ENCODE data around the gene RNF186.
"Not testable (repeated sequence)": the region's sequence is repeated elsewhere in the genome, so short reads cannot be mapped to it uniquely, and the experiment has no call there.

The RNF186 gene

DNA sequence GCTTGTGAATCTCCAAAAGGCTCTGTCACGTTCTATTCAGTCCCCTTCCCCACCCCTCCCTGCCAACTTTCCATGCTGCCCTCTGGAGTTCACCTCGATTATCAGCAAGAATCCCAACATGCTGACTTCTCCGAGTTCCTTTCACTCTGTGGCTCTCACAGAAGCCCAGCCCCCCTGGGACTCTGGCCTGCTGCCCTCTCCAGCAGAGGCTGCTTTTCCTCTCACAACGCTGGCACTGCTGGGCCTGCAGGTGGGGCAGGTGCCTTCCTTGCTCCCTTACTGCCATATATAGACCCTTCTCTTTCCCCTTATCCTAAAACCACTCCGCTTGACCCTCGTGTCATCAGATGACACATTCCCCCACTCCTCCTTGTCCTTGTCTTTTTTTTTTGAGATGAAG, 10.2 kb upstream of the RNF186 start:
- H3K9ac ChIP-seq (ENCODE audit: low read length in 2 of 2) = no peak overlapping the region
- no peak overlapping the region for H3K27ac ChIP-seq (ENCODE audit: low read length)

DNA sequence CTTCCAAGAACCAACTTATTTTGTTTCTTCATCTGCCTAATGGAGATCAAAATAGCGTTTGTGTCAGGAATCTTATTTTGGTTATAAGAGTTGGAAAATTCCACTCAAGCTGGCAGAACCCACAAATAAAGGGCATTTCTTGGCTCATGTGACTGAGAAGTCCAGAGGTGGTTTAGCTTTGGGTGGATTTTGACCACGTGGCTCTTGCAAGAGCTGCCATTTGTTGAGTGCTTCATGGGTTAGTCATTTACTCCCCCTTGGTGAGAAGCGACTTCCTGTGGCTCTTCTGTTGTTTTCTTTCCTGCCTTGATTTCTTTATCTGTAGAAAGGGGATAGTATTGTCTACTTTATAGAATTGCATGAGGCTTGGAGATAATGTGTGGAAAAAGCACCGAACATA, 9.5 kb upstream of the RNF186 start:
- Histone ChIP-seq H3K27ac (ENCODE audit: low read length) (no peak overlapping the region), H3K27me3 (ENCODE audit: control insufficient read depth in 1 of 2, insufficient read depth in 2 of 2, low read length in 2 of 2) (peaks cover 3% of the 10 kb centered on the region in 2 donors), H3K9me3 (ENCODE audit: control insufficient read depth in 2 of 2, low read length in 2 of 2) (no peaks in the 10 kb centered on the region), H3K9ac (ENCODE audit: low read length in 2 of 2) (no peak overlapping the region), H3K36me3 (ENCODE audit: control insufficient read depth in 2 of 2, insufficient read depth in 2 of 2, low read length in 2 of 2) (no peaks in the 10 kb centered on the region), H3K4me1 (ENCODE audit: control insufficient read depth, insufficient read depth, low read length) (no peaks in the 10 kb centered on the region), H3K4me3 (ENCODE audit: low read length in 2 of 2) (no peak overlapping the region)

More for the DNA sequence above, 10.2 kb upstream of the RNF186 start:
- Histone ChIP-seq H3K4me1 (ENCODE audit: control insufficient read depth, insufficient read depth, low read length) (no peaks in the 10 kb centered on the region), H3K36me3 (ENCODE audit: control insufficient read depth in 2 of 2, insufficient read depth in 2 of 2, low read length in 2 of 2) (no peaks in the 10 kb centered on the region), H3K4me3 (ENCODE audit: low read length in 2 of 2) (no peak overlapping the region), H3K9me3 (ENCODE audit: control insufficient read depth in 2 of 2, low read length in 2 of 2) (no peaks in the 10 kb centered on the region), H3K27me3 (ENCODE audit: control insufficient read depth in 1 of 2, insufficient read depth in 2 of 2, low read length in 2 of 2) (peaks cover 3% of the 10 kb centered on the region in 2 donors)

DNA sequence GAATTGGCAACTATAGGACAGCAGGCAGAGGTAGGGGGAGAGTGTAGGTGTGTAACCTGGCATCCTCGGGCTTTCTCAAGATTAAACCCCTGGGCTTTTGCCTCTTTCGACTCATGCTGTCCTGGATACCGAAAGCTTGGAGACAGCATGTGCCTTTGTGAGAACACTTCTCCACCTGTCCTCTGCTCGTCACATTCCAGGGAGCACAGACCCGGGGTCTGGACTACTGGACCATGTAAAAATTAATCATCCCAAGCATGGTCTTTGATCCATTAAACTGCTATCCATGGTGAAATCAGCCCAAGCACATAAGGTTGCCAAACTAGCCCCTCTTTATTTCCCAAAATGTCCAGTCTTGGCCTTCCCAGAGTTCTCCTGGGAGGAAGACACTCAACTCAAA, 9.0 kb upstream of the RNF186 start:
- Histone ChIP-seq H3K27ac (ENCODE audit: low read length) (no peak overlapping the region), H3K27me3 (ENCODE audit: control insufficient read depth in 1 of 2, insufficient read depth in 2 of 2, low read length in 2 of 2) (peaks cover 3% of the 10 kb centered on the region in 2 donors), H3K4me1 (ENCODE audit: control insufficient read depth, insufficient read depth, low read length) (no peaks in the 10 kb centered on the region), H3K36me3 (ENCODE audit: control insufficient read depth in 2 of 2, insufficient read depth in 2 of 2, low read length in 2 of 2) (no peaks in the 10 kb centered on the region), H3K4me3 (ENCODE audit: low read length in 2 of 2) (no peak overlapping the region), H3K9ac (ENCODE audit: low read length in 2 of 2) (no peak overlapping the region), H3K9me3 (ENCODE audit: control insufficient read depth in 2 of 2, low read length in 2 of 2) (no peaks in the 10 kb centered on the region)

DNA sequence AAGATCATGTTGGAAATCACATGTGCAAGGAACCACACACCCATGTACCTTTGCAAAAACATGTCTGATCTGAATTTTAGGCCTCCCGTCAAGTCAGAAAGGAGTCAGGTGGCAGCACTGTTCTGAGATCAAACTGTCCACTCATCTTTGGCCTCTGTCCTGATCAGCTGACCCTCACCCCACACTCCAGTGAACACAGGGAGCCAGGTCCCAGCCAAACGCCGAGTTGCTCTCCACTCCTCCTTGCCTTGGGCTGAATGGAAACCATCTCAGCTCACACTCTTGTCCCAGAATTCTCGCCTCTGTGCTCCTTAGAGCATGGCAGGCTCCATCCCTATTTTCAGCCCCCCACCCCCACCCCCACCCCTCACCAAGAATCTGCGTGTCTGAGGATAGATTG, 4.6 kb upstream of the RNF186 start:
- no peaks in the 10 kb centered on the region for H3K27me3 ChIP-seq (ENCODE audit: control insufficient read depth in 1 of 2, insufficient read depth in 2 of 2, low read length in 2 of 2)
- H3K4me3 ChIP-seq (ENCODE audit: low read length in 2 of 2) = no peak overlapping the region
- H3K9me3 ChIP-seq (ENCODE audit: control insufficient read depth in 2 of 2, low read length in 2 of 2) = no peaks in the 10 kb centered on the region
- no peaks in the 10 kb centered on the region for H3K36me3 ChIP-seq (ENCODE audit: control insufficient read depth in 2 of 2, insufficient read depth in 2 of 2, low read length in 2 of 2)
- H3K27ac ChIP-seq (ENCODE audit: low read length) = no peak overlapping the region
- H3K9ac ChIP-seq (ENCODE audit: low read length in 2 of 2) = no peak overlapping the region
- no peaks in the 10 kb centered on the region for H3K4me1 ChIP-seq (ENCODE audit: control insufficient read depth, insufficient read depth, low read length)

DNA sequence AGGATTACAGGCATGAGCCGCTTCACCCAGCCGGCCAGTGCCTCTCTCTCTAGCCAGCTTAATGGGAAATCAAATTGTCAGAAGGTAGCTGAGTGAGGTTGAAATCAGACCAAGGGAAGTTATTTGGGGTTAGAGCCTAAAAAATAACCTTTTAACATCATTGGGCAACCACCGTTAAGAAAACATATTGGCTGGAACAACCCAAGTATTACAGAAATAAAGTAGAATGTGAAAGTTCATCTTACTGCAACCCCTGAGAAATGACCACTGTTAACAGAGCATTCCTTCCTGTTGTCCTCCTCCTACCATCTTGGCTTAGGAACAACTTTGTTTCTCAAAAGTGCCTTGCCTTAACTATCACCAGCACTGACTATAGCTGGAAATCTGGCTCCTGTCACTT, 3.2 kb upstream of the RNF186 start:
- H3K27me3 ChIP-seq (ENCODE audit: control insufficient read depth in 1 of 2, insufficient read depth in 2 of 2, low read length in 2 of 2) = no peaks in the 10 kb centered on the region
- H3K9ac ChIP-seq (ENCODE audit: low read length in 2 of 2) = no peak overlapping the region
- no peak overlapping the region for H3K4me3 ChIP-seq (ENCODE audit: low read length in 2 of 2)
- H3K9me3 ChIP-seq (ENCODE audit: control insufficient read depth in 2 of 2, low read length in 2 of 2) = no peaks in the 10 kb centered on the region
- no peak overlapping the region for H3K27ac ChIP-seq (ENCODE audit: low read length)
- no peaks in the 10 kb centered on the region for H3K4me1 ChIP-seq (ENCODE audit: control insufficient read depth, insufficient read depth, low read length)
- no peaks in the 10 kb centered on the region for H3K36me3 ChIP-seq (ENCODE audit: control insufficient read depth in 2 of 2, insufficient read depth in 2 of 2, low read length in 2 of 2)

DNA sequence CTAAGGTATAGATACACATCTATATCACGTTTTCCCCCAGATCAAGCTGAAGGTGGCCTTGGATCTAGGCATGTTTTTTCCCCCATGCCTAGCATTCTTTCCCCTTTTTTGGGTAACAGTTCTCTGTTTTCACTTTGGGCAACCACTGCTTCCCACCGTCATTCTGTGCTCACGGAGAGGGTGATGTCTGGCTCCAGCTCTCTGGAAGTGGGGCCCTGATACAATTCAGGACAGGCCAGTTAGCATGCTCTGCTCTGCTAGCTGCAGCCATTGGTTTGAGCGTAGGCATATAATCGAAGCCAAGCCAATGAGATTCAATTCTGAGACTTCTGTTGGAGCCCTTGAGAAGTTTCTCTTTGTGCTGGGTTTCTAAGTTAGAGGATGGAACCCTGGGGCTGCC, 2.1 kb upstream of the RNF186 start:
- Histone ChIP-seq H3K4me1 (ENCODE audit: control insufficient read depth, insufficient read depth, low read length) (no peaks in the 10 kb centered on the region), H3K9ac (ENCODE audit: low read length in 2 of 2) (no peak overlapping the region), H3K4me3 (ENCODE audit: low read length in 2 of 2) (no peak overlapping the region), H3K27ac (ENCODE audit: low read length) (no peak overlapping the region), H3K36me3 (ENCODE audit: control insufficient read depth in 2 of 2, insufficient read depth in 2 of 2, low read length in 2 of 2) (no peaks in the 10 kb centered on the region), H3K27me3 (ENCODE audit: control insufficient read depth in 1 of 2, insufficient read depth in 2 of 2, low read length in 2 of 2) (no peaks in the 10 kb centered on the region), H3K9me3 (ENCODE audit: control insufficient read depth in 2 of 2, low read length in 2 of 2) (no peaks in the 10 kb centered on the region)

DNA sequence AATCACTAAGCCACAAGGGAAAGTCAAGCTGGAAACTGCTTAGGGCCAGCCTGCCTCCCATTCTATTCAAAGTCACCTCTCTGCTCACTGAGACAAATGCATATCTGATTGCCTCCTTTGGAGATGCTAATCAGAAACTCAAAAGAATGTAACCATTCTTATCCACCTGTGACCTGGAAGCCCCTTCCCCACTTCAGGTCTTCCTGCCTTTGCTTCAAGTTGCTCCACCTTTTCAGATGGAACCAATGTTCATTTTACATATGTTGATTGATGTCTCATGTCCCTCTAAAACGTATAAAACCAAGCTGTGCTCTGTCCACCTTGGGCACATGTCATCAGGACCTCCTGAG, 1.6 kb upstream of the RNF186 start:
- not testable (repeated sequence) for H3K4me3 ChIP-seq (ENCODE audit: low read length in 2 of 2); H3K9ac ChIP-seq (ENCODE audit: low read length in 2 of 2); H3K4me1 ChIP-seq (ENCODE audit: control insufficient read depth, insufficient read depth, low read length); H3K27me3 ChIP-seq (ENCODE audit: control insufficient read depth in 1 of 2, insufficient read depth in 2 of 2, low read length in 2 of 2); H3K27ac ChIP-seq (ENCODE audit: low read length); H3K9me3 ChIP-seq (ENCODE audit: control insufficient read depth in 2 of 2, low read length in 2 of 2); H3K36me3 ChIP-seq (ENCODE audit: control insufficient read depth in 2 of 2, insufficient read depth in 2 of 2, low read length in 2 of 2)

DNA sequence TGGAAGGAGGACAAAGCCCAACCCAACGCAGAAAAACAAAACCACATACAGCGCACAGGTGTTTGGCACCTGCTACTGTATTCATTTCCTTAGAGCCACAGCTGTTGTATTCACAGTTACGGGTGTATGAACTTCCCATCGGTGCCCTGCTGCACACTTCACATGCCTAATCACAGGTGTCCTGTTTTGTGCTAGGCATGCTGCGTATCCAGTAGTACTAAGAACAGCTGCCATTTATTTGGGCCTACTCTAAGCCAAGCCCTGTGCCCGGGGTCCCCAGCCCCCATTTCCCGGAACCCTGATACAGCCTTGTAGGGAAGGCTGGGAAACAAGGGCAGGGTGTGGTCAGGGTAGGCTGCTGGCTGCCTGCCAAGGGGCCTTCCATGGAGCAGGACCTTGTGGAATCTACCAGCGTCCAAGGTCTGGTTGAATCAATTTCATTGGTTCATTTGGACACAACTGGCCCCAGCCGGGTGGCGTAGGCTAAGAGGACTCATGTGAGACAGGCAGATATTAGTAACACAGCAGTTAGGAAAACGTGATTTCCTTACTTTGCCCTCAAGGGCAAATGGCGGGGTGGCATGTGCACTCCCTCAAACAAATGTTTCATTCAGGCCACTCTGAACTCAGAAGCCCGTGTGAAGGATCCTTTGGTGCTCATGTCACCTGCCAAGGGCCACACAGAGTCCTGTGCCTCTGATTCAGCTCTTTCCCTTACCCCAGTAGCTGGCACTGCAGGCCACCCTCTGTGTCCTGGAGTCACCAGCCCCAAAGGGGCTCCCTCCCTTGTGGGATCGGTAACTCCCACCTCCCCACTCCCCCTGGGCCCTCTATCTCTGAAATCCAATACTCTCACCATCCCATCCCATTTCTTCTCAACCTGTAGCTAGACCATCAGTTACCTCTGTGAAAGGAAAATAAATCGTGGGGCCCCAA, 986 bp upstream of the RNF186 start:
- Histone ChIP-seq H3K9me3 (ENCODE audit: control insufficient read depth in 2 of 2, low read length in 2 of 2) (no peaks in the 10 kb centered on the region), H3K27me3 (ENCODE audit: control insufficient read depth in 1 of 2, insufficient read depth in 2 of 2, low read length in 2 of 2) (no peaks in the 10 kb centered on the region), H3K4me3 (ENCODE audit: low read length in 2 of 2) (no peak overlapping the region), H3K9ac (ENCODE audit: low read length in 2 of 2) (no peak overlapping the region), H3K4me1 (ENCODE audit: control insufficient read depth, insufficient read depth, low read length) (no peaks in the 10 kb centered on the region), H3K27ac (ENCODE audit: low read length) (no peak overlapping the region), H3K36me3 (ENCODE audit: control insufficient read depth in 2 of 2, insufficient read depth in 2 of 2, low read length in 2 of 2) (no peaks in the 10 kb centered on the region)

DNA sequence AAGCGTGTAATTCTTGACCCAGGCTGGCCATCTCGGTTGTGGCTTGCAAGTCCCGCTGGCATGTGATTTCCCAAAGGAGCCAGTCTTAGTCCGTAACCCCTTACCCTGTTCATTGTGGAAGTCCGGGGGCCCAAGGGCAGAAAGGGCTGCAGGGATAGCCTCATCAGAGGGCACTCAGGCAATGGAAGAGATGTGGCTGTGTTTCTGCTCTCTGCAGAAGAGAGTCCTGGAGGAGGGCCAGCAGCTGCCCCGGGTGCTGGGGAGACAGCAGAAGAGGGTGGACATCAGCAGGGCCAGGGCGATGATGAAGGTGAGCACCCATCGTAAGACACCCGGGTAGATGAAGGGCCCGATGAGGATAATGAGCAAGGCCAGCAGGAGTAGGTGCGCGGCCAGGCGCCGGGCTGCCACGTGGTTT, 830 bp downstream of the RNF186 start:
- H3K9me3 ChIP-seq (ENCODE audit: control insufficient read depth in 2 of 2, low read length in 2 of 2) = no peaks in the 10 kb centered on the region
- no peak overlapping the region for H3K9ac ChIP-seq (ENCODE audit: low read length in 2 of 2)
- no peaks in the 10 kb centered on the region for H3K4me1 ChIP-seq (ENCODE audit: control insufficient read depth, insufficient read depth, low read length)
- peaks cover 0 to 2% of the 10 kb centered on the region in 2 donors for H3K27me3 ChIP-seq (ENCODE audit: control insufficient read depth in 1 of 2, insufficient read depth in 2 of 2, low read length in 2 of 2)
- H3K4me3 ChIP-seq (ENCODE audit: low read length in 2 of 2) = no peak overlapping the region
- no peaks in the 10 kb centered on the region for H3K36me3 ChIP-seq (ENCODE audit: control insufficient read depth in 2 of 2, insufficient read depth in 2 of 2, low read length in 2 of 2)
- H3K27ac ChIP-seq (ENCODE audit: low read length) = no peak overlapping the region

DNA sequence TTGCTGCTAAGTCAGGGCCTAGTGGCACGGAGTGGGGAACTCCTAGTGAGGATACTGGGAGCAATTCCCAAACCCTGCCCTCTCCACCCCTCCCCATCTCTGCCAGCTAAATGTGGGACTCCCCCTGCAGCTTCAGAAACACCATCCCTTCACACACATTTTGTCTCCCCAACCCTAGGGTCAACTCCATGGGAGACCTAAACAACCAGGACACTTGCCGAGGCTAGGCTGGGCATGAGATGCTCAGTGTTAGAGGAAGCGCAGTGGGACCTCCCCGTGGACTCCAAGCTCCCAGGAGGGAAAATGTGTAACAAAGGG, 1.5 kb downstream of the RNF186 start:
- H3K9ac ChIP-seq (ENCODE audit: low read length in 2 of 2) = no peak overlapping the region
- no peak overlapping the region for H3K4me3 ChIP-seq (ENCODE audit: low read length in 2 of 2)
- H3K4me1 ChIP-seq (ENCODE audit: control insufficient read depth, insufficient read depth, low read length) = no peaks in the 10 kb centered on the region
- H3K9me3 ChIP-seq (ENCODE audit: control insufficient read depth in 2 of 2, low read length in 2 of 2) = no peaks in the 10 kb centered on the region
- no peak overlapping the region for H3K27ac ChIP-seq (ENCODE audit: low read length)
- peaks cover 0 to 2% of the 10 kb centered on the region in 2 donors for H3K27me3 ChIP-seq (ENCODE audit: control insufficient read depth in 1 of 2, insufficient read depth in 2 of 2, low read length in 2 of 2)
- H3K36me3 ChIP-seq (ENCODE audit: control insufficient read depth in 2 of 2, insufficient read depth in 2 of 2, low read length in 2 of 2) = no peaks in the 10 kb centered on the region

DNA sequence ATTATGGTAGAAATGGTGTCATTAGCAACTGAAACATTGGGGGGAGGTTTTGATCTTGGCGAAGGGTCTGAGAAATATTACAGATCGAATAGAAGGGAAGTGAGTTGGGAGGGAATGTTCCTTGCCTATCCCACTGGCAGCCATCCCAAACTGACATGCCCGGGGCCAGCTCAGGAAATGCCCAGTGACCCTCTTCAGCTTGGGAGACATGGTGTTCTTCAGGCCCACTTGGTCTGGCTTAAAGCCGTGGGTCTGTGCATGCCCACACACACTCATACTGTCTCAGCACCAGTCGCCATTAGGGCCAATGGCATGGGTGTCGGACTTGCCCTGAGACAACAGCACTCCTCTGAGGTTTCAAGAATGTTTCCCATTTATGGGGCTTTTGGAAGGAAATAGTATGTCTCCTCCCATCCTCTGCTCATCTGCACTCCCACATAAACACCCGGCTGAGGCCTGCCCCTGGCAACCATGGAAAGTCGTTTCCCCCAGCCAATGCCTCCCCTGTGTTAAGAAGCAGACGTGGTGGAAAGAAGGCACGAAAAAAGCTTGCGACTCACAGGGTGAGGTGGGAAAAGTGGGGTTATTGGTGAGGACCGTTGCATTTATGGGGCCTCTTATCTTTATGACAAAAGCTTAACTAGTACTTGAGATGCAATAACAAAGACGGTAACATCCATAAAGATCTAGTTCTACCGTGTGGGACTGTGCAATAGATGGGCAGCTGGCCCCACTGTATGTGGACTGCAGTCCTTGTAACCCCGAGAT, 2.0 kb downstream of the RNF186 start:
- no peaks in the 10 kb centered on the region for H3K4me1 ChIP-seq (ENCODE audit: control insufficient read depth, insufficient read depth, low read length)

More for the DNA sequence above, 2.0 kb downstream of the RNF186 start:
- Histone ChIP-seq H3K9ac (ENCODE audit: low read length in 2 of 2) (no peak overlapping the region), H3K9me3 (ENCODE audit: control insufficient read depth in 2 of 2, low read length in 2 of 2) (no peaks in the 10 kb centered on the region), H3K36me3 (ENCODE audit: control insufficient read depth in 2 of 2, insufficient read depth in 2 of 2, low read length in 2 of 2) (no peaks in the 10 kb centered on the region), H3K27ac (ENCODE audit: low read length) (no peak overlapping the region), H3K4me3 (ENCODE audit: low read length in 2 of 2) (no peak overlapping the region), H3K27me3 (ENCODE audit: control insufficient read depth in 1 of 2, insufficient read depth in 2 of 2, low read length in 2 of 2) (peaks cover 0 to 2% of the 10 kb centered on the region in 2 donors)
